OCI-LY7 (cell line): ENCODE results near the gene NLGN1. TPM values are rescaled to one million over a fixed set of nuclear protein-coding genes. Genes with fewer than 3 reads are reported as not detected.

Experiments used
- BruUV-seq: library from RNA; stranded (reverse); fragments of 400-500 nt; replicated peaks from 2 replicates; lab custom pipeline; 2021; lab: Mats Ljungman, UMichigan
- CTCF ChIA-PET: fragments of 300-600 bp; sonication (Branson Sonifier 250); formaldehyde crosslinking; loops from one replicate; lab custom pipeline; 2022; ENCODE audit warnings: antibody characterized with exemption; ENCODE audit not compliant: unreplicated experiment; lab: Charles Lee
- POLR2A ChIA-PET: fragments of 300-600 bp; sonication (Branson Sonifier 250); formaldehyde crosslinking; loops from one replicate; lab custom pipeline; 2022; ENCODE audit warnings: antibody characterized with exemption; lab: Charles Lee
- DNase-seq: peaks from one replicate; pipeline ENCODE4 v3.0.0-alpha.2; 2015; ENCODE audit warnings: low spot score
- H2AFZ ChIP-seq: fragments of 200-600 bp; sonication (generic), shearing (Covaris generic); 2 replicates; pipeline ENCODE4 v1.6.1; 2014; ENCODE audit warnings: mild to moderate bottlenecking, antibody characterized with exemption, low read length, moderate library complexity
- H3K27ac ChIP-seq: fragments of 200-600 bp; sonication (generic); 2 replicates; pipeline ENCODE4 v1.5.1; 2014; ENCODE audit warnings: mixed run types, low read depth, mild to moderate bottlenecking, moderate library complexity, low read length, inconsistent platforms; ENCODE audit not compliant: poor library complexity, severe bottlenecking
- H3K36me3 ChIP-seq: fragments of 200-600 bp; sonication (generic); 2 replicates; pipeline ENCODE4 v1.6.1; 2014; ENCODE audit warnings: mild to moderate bottlenecking, antibody characterized with exemption, low read length, moderate library complexity, mixed read lengths; ENCODE audit not compliant: insufficient read depth
- H3K4me1 ChIP-seq: fragments of 200-600 bp; sonication (generic); 2 replicates; pipeline ENCODE4 v1.5.1; 2014; ENCODE audit warnings: mild to moderate bottlenecking, low read length; ENCODE audit not compliant: insufficient read depth, poor library complexity, severe bottlenecking
- H3K4me2 ChIP-seq: fragments of 200-600 bp; sonication (generic); 2 replicates; pipeline ENCODE4 v1.6.1; 2014; ENCODE audit warnings: mild to moderate bottlenecking, low read length
- H3K4me3 ChIP-seq: fragments of 200-600 bp; sonication (generic); 2 replicates; pipeline ENCODE4 v1.5.1; 2014; ENCODE audit warnings: mild to moderate bottlenecking, low read depth, low read length; ENCODE audit not compliant: poor library complexity, severe bottlenecking
- H3K79me2 ChIP-seq: fragments of 200-600 bp; sonication (generic); 2 replicates; pipeline ENCODE4 v1.6.1; 2016; ENCODE audit warnings: low read depth, mild to moderate bottlenecking, low read length, moderate library complexity, mixed read lengths; ENCODE audit not compliant: insufficient read depth
- H3K9me2 ChIP-seq: fragments of 200-600 bp; sonication (generic); 2 replicates; pipeline ENCODE4 v1.6.1; 2016; ENCODE audit warnings: mild to moderate bottlenecking, low read length, mixed read lengths; ENCODE audit not compliant: insufficient read depth
- H3K9me3 ChIP-seq: fragments of 200-600 bp; sonication (generic); 2 replicates; pipeline ENCODE4 v1.6.1; 2014; ENCODE audit warnings: mild to moderate bottlenecking, mixed run types, low read length, mixed read lengths
- H4K20me1 ChIP-seq: fragments of 200-600 bp; sonication (generic); 2 replicates; pipeline ENCODE4 v1.6.1; 2014; ENCODE audit warnings: mild to moderate bottlenecking, antibody characterized with exemption, low read length, moderate library complexity, mixed read lengths; ENCODE audit not compliant: insufficient read depth
- EZH2phosphoT487 ChIP-seq: fragments of 200-600 bp; sonication (generic); IDR thresholded peaks from 2 replicates; pipeline ENCODE4 v1.6.1; 2018; ENCODE audit warnings: low read depth, borderline replicate concordance, mild to moderate bottlenecking, mixed run types, antibody characterized with exemption, low read length, moderate library complexity, mixed read lengths
- intact Hi-C: fragments of 100-400 bp; cut with micrococcal nuclease; formaldehyde crosslinking; loops from one replicate; pipeline ENCODE4 v1.10.0; 2022; ENCODE audit not compliant: unreplicated experiment
- total RNA-seq, 2 experiments: library from RNA; depleted of rRNA in 1 of 2; stranded (reverse); fragments of >200 nt in 1 of 2; shearing (Covaris generic) in 1 of 2; gene quantifications; 2 replicates each; pipeline ENCODE4 v1.2.3, GENCODE V29; 2014 to 2022
- TF ChIP-seq, protein P1 (sequence below): fragments of 200-600 bp; sonication (generic); conservative IDR thresholded peaks from 2 replicates; pipeline ENCODE4 v1.5.1; 2014; ENCODE audit warnings: mild to moderate bottlenecking, antibody characterized with exemption, low read length, moderate library complexity, mixed read lengths

NLGN1 gene
- total RNA-seq, 2 experiments from 2014 or later, result not detected

GRCh38 chr3:173893835-173894234 is 496.3 kb downstream of the NLGN1 start:
- no peak overlapping the region for H3K27ac ChIP-seq
- ChIA-PET CTCF (no interaction called here), POLR2A (interaction anchor here (0.7 kb wide), 1 partner anchor 1509 kb away, joined by 3 read pairs; no protein-coding TSS in a partner anchor)
- H3K9me2 ChIP-seq, result no peaks in the 10 kb centered on the region
- no peak for DNase-seq
- H3K4me2 ChIP-seq, result no peak overlapping the region
- no peak overlapping the region for H2AFZ ChIP-seq
- no peaks in the 10 kb centered on the region for H3K79me2 ChIP-seq
- TF ChIP-seq, protein P1, sequence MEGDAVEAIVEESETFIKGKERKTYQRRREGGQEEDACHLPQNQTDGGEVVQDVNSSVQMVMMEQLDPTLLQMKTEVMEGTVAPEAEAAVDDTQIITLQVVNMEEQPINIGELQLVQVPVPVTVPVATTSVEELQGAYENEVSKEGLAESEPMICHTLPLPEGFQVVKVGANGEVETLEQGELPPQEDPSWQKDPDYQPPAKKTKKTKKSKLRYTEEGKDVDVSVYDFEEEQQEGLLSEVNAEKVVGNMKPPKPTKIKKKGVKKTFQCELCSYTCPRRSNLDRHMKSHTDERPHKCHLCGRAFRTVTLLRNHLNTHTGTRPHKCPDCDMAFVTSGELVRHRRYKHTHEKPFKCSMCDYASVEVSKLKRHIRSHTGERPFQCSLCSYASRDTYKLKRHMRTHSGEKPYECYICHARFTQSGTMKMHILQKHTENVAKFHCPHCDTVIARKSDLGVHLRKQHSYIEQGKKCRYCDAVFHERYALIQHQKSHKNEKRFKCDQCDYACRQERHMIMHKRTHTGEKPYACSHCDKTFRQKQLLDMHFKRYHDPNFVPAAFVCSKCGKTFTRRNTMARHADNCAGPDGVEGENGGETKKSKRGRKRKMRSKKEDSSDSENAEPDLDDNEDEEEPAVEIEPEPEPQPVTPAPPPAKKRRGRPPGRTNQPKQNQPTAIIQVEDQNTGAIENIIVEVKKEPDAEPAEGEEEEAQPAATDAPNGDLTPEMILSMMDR, result no peak
- no peak for TF ChIP-seq EZH2phosphoT487
- no peak overlapping the region for H3K4me3 ChIP-seq
- no peaks in the 10 kb centered on the region for H3K9me3 ChIP-seq
- no peaks in the 10 kb centered on the region for H4K20me1 ChIP-seq
- BruUV-seq, result no TSS peak
- no peaks in the 10 kb centered on the region for H3K36me3 ChIP-seq
- intact Hi-C loops, result no loop called here
- H3K4me1 ChIP-seq, result no peaks in the 10 kb centered on the region

DNA sequence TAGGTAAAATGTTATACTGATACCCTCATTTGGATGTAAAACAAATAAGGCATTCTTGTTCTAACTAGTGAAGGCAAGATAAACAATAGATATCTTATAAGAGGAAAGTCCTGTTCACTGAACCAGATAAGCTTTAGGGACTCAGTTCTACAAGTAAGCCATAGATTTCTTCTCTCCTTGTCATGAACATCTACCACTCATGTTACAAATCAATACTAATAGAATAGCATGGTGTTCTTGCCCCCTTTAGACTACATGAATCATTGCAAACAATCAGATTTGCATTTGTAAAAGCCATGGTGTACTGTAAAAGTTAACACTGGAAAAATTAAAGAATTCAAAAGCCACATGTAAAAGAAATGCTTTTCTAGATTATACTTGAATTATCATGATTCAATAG is 500.1 kb downstream of the NLGN1 start:
- TF ChIP-seq, protein P1, result no peak
- no peak for TF ChIP-seq EZH2phosphoT487
- H3K36me3 ChIP-seq, result no peaks in the 10 kb centered on the region
- no TSS peak for BruUV-seq
- no peak overlapping the region for H3K4me2 ChIP-seq
- no peaks in the 10 kb centered on the region for H3K9me3 ChIP-seq
- H3K9me2 ChIP-seq, result no peaks in the 10 kb centered on the region
- H2AFZ ChIP-seq, result no peak overlapping the region
- intact Hi-C loops, result no loop called here
- no peaks in the 10 kb centered on the region for H3K79me2 ChIP-seq
- H4K20me1 ChIP-seq, result no peaks in the 10 kb centered on the region
- ChIA-PET CTCF (no interaction called here), POLR2A (interaction anchor here (0.6 to 0.7 kb wide), 2 partner anchors 13 to 51 kb away, joined by 3 read pairs; no protein-coding TSS in a partner anchor)
- H3K4me3 ChIP-seq, result no peak overlapping the region
- no peak overlapping the region for H3K27ac ChIP-seq
- DNase-seq, result no peak
- H3K4me1 ChIP-seq, result no peaks in the 10 kb centered on the region

DNA sequence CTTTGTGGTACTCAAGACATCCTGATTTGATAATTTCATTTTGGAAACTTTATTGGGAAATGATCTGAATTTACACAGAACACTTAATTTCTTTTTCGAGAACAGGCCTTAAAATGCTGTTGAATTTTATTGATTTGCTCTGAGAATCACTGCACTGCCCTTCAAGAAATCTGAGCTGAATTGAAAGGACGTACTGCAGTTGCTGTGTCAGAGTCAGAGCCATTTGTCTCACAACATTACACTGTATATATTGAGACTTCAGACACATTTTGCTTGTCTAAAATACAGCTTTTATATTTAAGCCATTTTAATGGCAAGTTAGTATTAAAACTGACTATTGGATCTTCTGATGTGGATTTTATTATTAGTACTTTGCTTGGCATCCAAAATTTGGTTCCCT is 504.1 kb downstream of the NLGN1 start:
- POLR2A ChIA-PET, result interaction anchor here (0.7 kb wide), 1 partner anchor 51 kb away, joined by 4 read pairs; no protein-coding TSS in a partner anchor
- Histone ChIP-seq H3K4me3 (no peak overlapping the region), H3K9me2 (no peaks in the 10 kb centered on the region), H4K20me1 (no peaks in the 10 kb centered on the region), H3K9me3 (no peaks in the 10 kb centered on the region), H2AFZ (no peak overlapping the region), H3K36me3 (no peaks in the 10 kb centered on the region), H3K79me2 (no peaks in the 10 kb centered on the region), H3K27ac (no peak overlapping the region), H3K4me2 (no peak overlapping the region), H3K4me1 (no peaks in the 10 kb centered on the region)
- BruUV-seq, result no TSS peak
- TF ChIP-seq, protein P1, result no peak
- TF ChIP-seq EZH2phosphoT487, result no peak
- no peak for DNase-seq
- intact Hi-C loops, result no loop called here
- CTCF ChIA-PET, result no interaction called here
